ENCODE results near the gene LCOR. TPM values are rescaled to one million over a fixed set of nuclear protein-coding genes. Genes with fewer than 3 reads are reported as not detected.

LCOR gene
- total and polyA plus RNA-seq, 2 of the 4 experiments (the other 2 are of a cell fraction), result 3.7 to 36.9 TPM

DNA sequence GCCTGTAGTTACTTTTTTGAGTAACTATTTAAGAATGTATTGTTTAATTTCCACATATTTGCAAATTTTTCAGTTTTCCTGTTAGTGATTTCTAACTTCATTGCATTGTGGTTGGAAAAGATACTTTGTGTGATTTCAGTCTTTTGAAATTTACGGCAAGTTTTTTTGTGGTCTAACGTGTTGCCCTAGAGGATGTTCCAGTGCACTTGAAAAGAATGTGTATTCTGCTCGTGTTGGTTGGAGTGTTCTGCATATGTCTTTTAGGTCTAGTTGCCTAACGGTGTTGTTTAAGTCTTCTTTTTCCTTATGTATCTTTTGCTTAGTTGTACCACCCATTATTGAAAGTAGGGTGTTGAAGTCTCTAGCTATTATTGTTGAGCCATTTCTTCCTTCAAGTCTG, 59.7 kb downstream of the LCOR start:
- H2AFZ ChIP-seq (replicated peaks; ENCODE audit: low read length, poor library complexity), result no peak overlapping the region
- H4K20me1 ChIP-seq (ENCODE audit: insufficient read depth, low read length), result peaks cover 48% of the 10 kb centered on the region
- H2BK5ac ChIP-seq (ENCODE audit: low read depth, low read length, poor library complexity, severe bottlenecking), result no peak overlapping the region
- no peak overlapping the region for H3K23ac ChIP-seq (ENCODE audit: low read depth, low read length)
- DNase-seq (no peak), ATAC-seq (ENCODE audit: low read depth) (no peak)
- H3K56ac ChIP-seq (ENCODE audit: extremely low read depth, insufficient read depth, low read length), result no peak overlapping the region
- POLR2A ChIA-PET (ENCODE audit: unreplicated experiment), result no interaction called here
- H3K27me3 ChIP-seq (ENCODE audit: control insufficient read depth, insufficient read depth, low read length), result no peaks in the 10 kb centered on the region
- H4K8ac ChIP-seq (ENCODE audit: low read depth in 2 of 2, low read length in 2 of 2), result no peak overlapping the region
- H2BK120ac ChIP-seq (ENCODE audit: low read depth, low read length), result no peak overlapping the region
- no peak overlapping the region for H3K4me2 ChIP-seq (ENCODE audit: low read depth, low read length)
- no peak overlapping the region for H4K5ac ChIP-seq (ENCODE audit: low read depth, low read length)
- H3K9me3 ChIP-seq (ENCODE audit: control insufficient read depth, insufficient read depth, low read length), result 0 out of 2 replicates have a peak, but pooled peaks cover 2% of the 10 kb centered on the region
- WGBS, 2 experiments (ENCODE audit: extremely low coverage in 2 of 2, insufficient read length in 1 of 2), result no CpG with 5 or more reads among the region's 4 CpGs
- H2BK20ac ChIP-seq (ENCODE audit: low read depth, low read length), result no peak overlapping the region
- H4K91ac ChIP-seq (ENCODE audit: insufficient read depth, low read depth, low read length), result no peak overlapping the region
- H2AK9ac ChIP-seq (replicated peaks; ENCODE audit: low read depth, low read length, poor library complexity), result no peak overlapping the region
- no peak for TF ChIP-seq FOS (IDR thresholded peaks at IDR 0.05; ENCODE audit: low read depth, low read length)
- TF ChIP-seq BHLHE40 (IDR thresholded peaks at IDR 0.05; ENCODE audit: low read depth, low read length), result no peak
- TF ChIP-seq MXI1 (IDR thresholded peaks at IDR 0.05; ENCODE audit: borderline replicate concordance, low read depth, low read length), result no peak
- no peak for TF ChIP-seq CTCF (conservative IDR thresholded peaks at IDR 0.05; ENCODE audit: low read depth, low read length)
- TF ChIP-seq CEBPB (IDR thresholded peaks at IDR 0.05; ENCODE audit: low read depth, low read length), result no peak
- TF ChIP-seq MAFK (IDR thresholded peaks at IDR 0.05; ENCODE audit: low read depth, low read length), result no peak
- TF ChIP-seq POLR2A (IDR thresholded peaks at IDR 0.05; ENCODE audit: low read depth, low read length), result no peak
- TF ChIP-seq, protein P1, sequence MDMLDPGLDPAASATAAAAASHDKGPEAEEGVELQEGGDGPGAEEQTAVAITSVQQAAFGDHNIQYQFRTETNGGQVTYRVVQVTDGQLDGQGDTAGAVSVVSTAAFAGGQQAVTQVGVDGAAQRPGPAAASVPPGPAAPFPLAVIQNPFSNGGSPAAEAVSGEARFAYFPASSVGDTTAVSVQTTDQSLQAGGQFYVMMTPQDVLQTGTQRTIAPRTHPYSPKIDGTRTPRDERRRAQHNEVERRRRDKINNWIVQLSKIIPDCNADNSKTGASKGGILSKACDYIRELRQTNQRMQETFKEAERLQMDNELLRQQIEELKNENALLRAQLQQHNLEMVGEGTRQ (IDR thresholded peaks at IDR 0.05; ENCODE audit: low read depth, low read length), result no peak
- no peak for TF ChIP-seq MAZ (IDR thresholded peaks at IDR 0.05; ENCODE audit: borderline replicate concordance, low read depth, low read length)
- TF ChIP-seq SMC3 (IDR thresholded peaks at IDR 0.05; ENCODE audit: low read depth, low read length), result no peak
- TF ChIP-seq, protein P2, sequence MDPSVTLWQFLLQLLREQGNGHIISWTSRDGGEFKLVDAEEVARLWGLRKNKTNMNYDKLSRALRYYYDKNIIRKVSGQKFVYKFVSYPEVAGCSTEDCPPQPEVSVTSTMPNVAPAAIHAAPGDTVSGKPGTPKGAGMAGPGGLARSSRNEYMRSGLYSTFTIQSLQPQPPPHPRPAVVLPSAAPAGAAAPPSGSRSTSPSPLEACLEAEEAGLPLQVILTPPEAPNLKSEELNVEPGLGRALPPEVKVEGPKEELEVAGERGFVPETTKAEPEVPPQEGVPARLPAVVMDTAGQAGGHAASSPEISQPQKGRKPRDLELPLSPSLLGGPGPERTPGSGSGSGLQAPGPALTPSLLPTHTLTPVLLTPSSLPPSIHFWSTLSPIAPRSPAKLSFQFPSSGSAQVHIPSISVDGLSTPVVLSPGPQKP (IDR thresholded peaks at IDR 0.05; ENCODE audit: borderline replicate concordance, low read depth, low read length), result no peak
- no peak for TF ChIP-seq NFE2L2 (IDR thresholded peaks at IDR 0.05; ENCODE audit: low read depth, low read length)
- no peak for TF ChIP-seq CHD1 (IDR thresholded peaks at IDR 0.05; ENCODE audit: low read depth, low read length)
- TF ChIP-seq RAD21 (IDR thresholded peaks at IDR 0.05; ENCODE audit: low read length), result no peak
- peaks cover 30 to 51% of the 10 kb centered on the region in 2 experiments for H3K79me1 ChIP-seq (ENCODE audit: low read depth in 1 of 2, low read length in 2 of 2)
- dilution Hi-C loops (cut with HindIII; ENCODE audit: low sequenced_read_pairs, unreplicated experiment) (no loop called here), in situ Hi-C loops (cut with MboI; ENCODE audit: low sequenced_read_pairs) (loop anchor here (5.0 kb wide), 1 partner anchor 35 kb away; no protein-coding TSS in a partner anchor), intact Hi-C loops (cut with micrococcal nuclease) (no loop called here)
- H3K36me3 ChIP-seq (ENCODE audit: control insufficient read depth, insufficient read depth, low read length), result 0 out of 2 replicates have a peak, but pooled peaks cover under 1% of the 10 kb centered on the region
- H3K9me1 ChIP-seq (ENCODE audit: insufficient read depth, low read length), result peaks cover 6% of the 10 kb centered on the region; the same call in 1 of the 2 replicates
- CTCF ChIA-PET, result no interaction called here
- H3K18ac ChIP-seq (ENCODE audit: low read depth, low read length), result no peak overlapping the region
- H3K27ac ChIP-seq (ENCODE audit: insufficient read depth, low read length), result no peak overlapping the region
- no peak overlapping the region for H3K14ac ChIP-seq (replicated peaks; ENCODE audit: low read depth, low read length)
- H3K4ac ChIP-seq (ENCODE audit: low read depth, low read length), result no peak overlapping the region
- no TSS peak for BruUV-seq (replicated peaks)
- H2AK5ac ChIP-seq (ENCODE audit: low read depth, low read length), result no peak overlapping the region
- no peak overlapping the region for H3K9ac ChIP-seq (ENCODE audit: low read depth, low read length)
- no peak overlapping the region for H3K4me3 ChIP-seq (ENCODE audit: insufficient read depth, low read depth, low read length)
- H2BK15ac ChIP-seq (ENCODE audit: low read depth, low read length), result no peak overlapping the region
- no peaks in the 10 kb centered on the region for H3K4me1 ChIP-seq (ENCODE audit: control insufficient read depth, insufficient read depth, low read length)

Measured in IMR-90 (cell line).